Measurements from ENCODE around the gene PDE8A.

Gene PDE8A

DNA sequence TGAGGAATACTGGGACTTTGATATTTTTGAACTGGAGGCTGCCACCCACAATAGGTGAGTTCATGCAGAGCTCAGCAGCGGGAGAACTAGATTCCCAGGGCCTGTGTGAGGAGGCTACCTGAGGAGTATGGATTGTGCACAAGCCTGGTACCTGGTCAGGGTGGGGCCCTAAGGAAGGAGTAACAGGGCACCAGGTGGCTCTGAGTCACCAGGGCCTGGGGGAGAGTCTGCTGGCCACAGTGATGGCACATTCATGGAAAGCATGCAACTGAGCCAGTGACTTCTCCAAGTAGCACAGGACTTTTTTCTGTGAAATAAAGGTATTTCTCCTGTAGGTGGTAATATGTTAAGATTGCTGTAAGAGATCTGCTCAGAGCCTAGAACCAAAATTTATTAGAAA is 134.4 kb downstream of the PDE8A start:
- Histone ChIP-seq H3K4ac (ENCODE audit: low read depth, low read length) (no peak overlapping the region), H3K36me3 (ENCODE audit: control insufficient read depth, insufficient read depth, low read length) (no peaks in the 10 kb centered on the region), H3K4me2 (ENCODE audit: low read length) (no peak overlapping the region), H3K18ac (ENCODE audit: low read length) (no peak overlapping the region), H2BK5ac (ENCODE audit: low read length) (no peak overlapping the region), H3K56ac (ENCODE audit: low read length) (no peak overlapping the region), H3K23ac (ENCODE audit: low read length) (no peak overlapping the region), H3K4me3 (ENCODE audit: low read length) (no peak overlapping the region), H2BK15ac (replicated peaks; ENCODE audit: low read depth) (no peak overlapping the region), H3K9ac (ENCODE audit: low read length) (no peak overlapping the region), H4K8ac (ENCODE audit: low read depth, low read length) (no peak overlapping the region), H3K27ac (ENCODE audit: low read depth, low read length) (no peak overlapping the region), H4K5ac (ENCODE audit: low read length) (no peak overlapping the region), H2AK5ac (ENCODE audit: low read length) (no peak overlapping the region), H2BK120ac (ENCODE audit: low read depth, low read length) (no peak overlapping the region), H3K79me1 (ENCODE audit: low read length) (no peaks in the 10 kb centered on the region), H3K4me1 (ENCODE audit: control insufficient read depth, low read depth, low read length) (no peaks in the 10 kb centered on the region), H3K79me2 (ENCODE audit: control insufficient read depth, insufficient read depth, low read length) (no peaks in the 10 kb centered on the region), H3K27me3 (ENCODE audit: insufficient read depth, low read length, poor library complexity) (no peaks in the 10 kb centered on the region)
- DNase-seq, result no peak
- WGBS (ENCODE audit: extremely low coverage, insufficient coverage, low lambda C conversion rate), result no CpG with 5 or more reads among the region's 1 CpG

DNA sequence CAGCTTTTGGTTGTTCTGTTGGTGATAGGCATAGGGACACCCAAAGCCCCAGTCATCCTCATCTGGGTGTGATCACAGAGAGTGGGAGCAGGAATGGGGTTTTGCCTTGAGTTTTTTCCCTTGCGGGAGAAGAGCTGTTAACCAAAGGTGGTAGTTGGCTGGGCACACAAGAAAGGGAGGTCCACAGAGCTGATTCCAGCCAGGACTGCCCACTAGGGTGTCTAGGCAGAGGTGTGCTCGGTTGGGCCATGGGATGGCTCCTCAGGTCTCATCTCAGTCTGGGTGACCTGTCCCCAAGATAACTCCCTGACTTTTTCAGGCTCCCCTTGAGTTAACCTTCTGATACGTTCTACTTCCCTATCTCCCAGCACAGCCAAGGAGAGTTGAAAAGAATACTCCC is 134.8 kb downstream of the PDE8A start:
- no peak overlapping the region for H3K23ac ChIP-seq (ENCODE audit: low read length)
- H3K4me3 ChIP-seq (ENCODE audit: low read length), result no peak overlapping the region
- no peak overlapping the region for H3K9ac ChIP-seq (ENCODE audit: low read length)
- no peak overlapping the region for H3K18ac ChIP-seq (ENCODE audit: low read length)
- H3K4ac ChIP-seq (ENCODE audit: low read depth, low read length), result no peak overlapping the region
- no peaks in the 10 kb centered on the region for H3K79me2 ChIP-seq (ENCODE audit: control insufficient read depth, insufficient read depth, low read length)
- H2AK5ac ChIP-seq (ENCODE audit: low read length), result no peak overlapping the region
- no peak overlapping the region for H3K27ac ChIP-seq (ENCODE audit: low read depth, low read length)
- no peak overlapping the region for H3K56ac ChIP-seq (ENCODE audit: low read length)
- H3K79me1 ChIP-seq (ENCODE audit: low read length), result no peaks in the 10 kb centered on the region
- H3K4me1 ChIP-seq (ENCODE audit: control insufficient read depth, low read depth, low read length), result no peaks in the 10 kb centered on the region
- no peaks in the 10 kb centered on the region for H3K27me3 ChIP-seq (ENCODE audit: insufficient read depth, low read length, poor library complexity)
- H4K8ac ChIP-seq (ENCODE audit: low read depth, low read length), result no peak overlapping the region
- no peaks in the 10 kb centered on the region for H3K36me3 ChIP-seq (ENCODE audit: control insufficient read depth, insufficient read depth, low read length)
- no CpG with 5 or more reads among the region's 3 CpGs for WGBS (ENCODE audit: extremely low coverage, insufficient coverage, low lambda C conversion rate)
- no peak for DNase-seq
- no peak overlapping the region for H3K4me2 ChIP-seq (ENCODE audit: low read length)
- H4K5ac ChIP-seq (ENCODE audit: low read length), result no peak overlapping the region
- H2BK15ac ChIP-seq (replicated peaks; ENCODE audit: low read depth), result no peak overlapping the region
- H2BK120ac ChIP-seq (ENCODE audit: low read depth, low read length), result no peak overlapping the region
- H2BK5ac ChIP-seq (ENCODE audit: low read length), result no peak overlapping the region

DNA sequence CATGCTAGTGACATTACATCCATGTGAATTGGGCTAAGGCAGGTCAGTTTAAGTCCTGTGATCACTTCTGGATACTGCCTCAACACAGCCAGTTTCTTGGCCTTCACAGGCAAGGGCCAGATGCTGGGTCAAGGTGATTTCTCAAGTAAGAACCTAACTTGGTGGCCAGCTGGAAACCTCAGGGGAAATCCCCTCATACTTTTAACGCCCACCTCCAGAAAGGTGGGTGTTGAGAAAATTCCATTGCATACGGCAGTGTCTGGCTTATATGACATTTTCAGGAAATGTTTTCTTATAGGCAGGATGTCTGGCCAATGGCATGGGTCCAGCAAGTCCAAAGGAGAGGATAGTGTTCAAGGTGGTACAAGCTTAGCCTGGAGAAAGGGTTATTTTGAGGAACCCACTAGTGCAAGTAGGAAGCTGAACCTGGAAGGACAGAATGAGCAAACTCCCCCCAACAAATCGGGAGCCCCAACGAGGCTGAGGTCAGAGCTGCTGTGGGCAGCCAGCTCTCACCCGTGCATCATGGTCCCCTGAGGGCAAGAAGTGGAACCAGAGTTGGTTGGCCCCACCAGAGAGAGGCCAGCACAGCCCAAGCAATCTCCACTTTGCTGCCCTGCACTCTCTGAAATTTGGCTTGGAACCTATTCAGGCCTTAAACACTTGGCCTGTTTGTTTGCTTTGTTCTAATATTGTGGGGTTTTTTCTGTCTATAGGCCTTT is 135.4 kb downstream of the PDE8A start:
- H3K79me1 ChIP-seq (ENCODE audit: low read length), result no peaks in the 10 kb centered on the region
- H2BK15ac ChIP-seq (replicated peaks; ENCODE audit: low read depth), result no peak overlapping the region
- no peak overlapping the region for H4K8ac ChIP-seq (ENCODE audit: low read depth, low read length)
- no peaks in the 10 kb centered on the region for H3K4me1 ChIP-seq (ENCODE audit: control insufficient read depth, low read depth, low read length)
- no peaks in the 10 kb centered on the region for H3K79me2 ChIP-seq (ENCODE audit: control insufficient read depth, insufficient read depth, low read length)
- no peak overlapping the region for H2AK5ac ChIP-seq (ENCODE audit: low read length)
- no peak overlapping the region for H3K4me2 ChIP-seq (ENCODE audit: low read length)
- H3K27me3 ChIP-seq (ENCODE audit: insufficient read depth, low read length, poor library complexity), result no peaks in the 10 kb centered on the region
- H3K23ac ChIP-seq (ENCODE audit: low read length), result no peak overlapping the region
- no peak overlapping the region for H3K4ac ChIP-seq (ENCODE audit: low read depth, low read length)
- no CpG with 5 or more reads among the region's 5 CpGs for WGBS (ENCODE audit: extremely low coverage, insufficient coverage, low lambda C conversion rate)
- H3K18ac ChIP-seq (ENCODE audit: low read length), result no peak overlapping the region
- no peak overlapping the region for H3K27ac ChIP-seq (ENCODE audit: low read depth, low read length)
- H2BK120ac ChIP-seq (ENCODE audit: low read depth, low read length), result no peak overlapping the region
- no peak overlapping the region for H3K4me3 ChIP-seq (ENCODE audit: low read length)
- DNase-seq, result no peak
- no peak overlapping the region for H3K56ac ChIP-seq (ENCODE audit: low read length)
- H3K36me3 ChIP-seq (ENCODE audit: control insufficient read depth, insufficient read depth, low read length), result no peaks in the 10 kb centered on the region
- no peak overlapping the region for H2BK5ac ChIP-seq (ENCODE audit: low read length)
- H3K9ac ChIP-seq (ENCODE audit: low read length), result no peak overlapping the region
- no peak overlapping the region for H4K5ac ChIP-seq (ENCODE audit: low read length)

DNA sequence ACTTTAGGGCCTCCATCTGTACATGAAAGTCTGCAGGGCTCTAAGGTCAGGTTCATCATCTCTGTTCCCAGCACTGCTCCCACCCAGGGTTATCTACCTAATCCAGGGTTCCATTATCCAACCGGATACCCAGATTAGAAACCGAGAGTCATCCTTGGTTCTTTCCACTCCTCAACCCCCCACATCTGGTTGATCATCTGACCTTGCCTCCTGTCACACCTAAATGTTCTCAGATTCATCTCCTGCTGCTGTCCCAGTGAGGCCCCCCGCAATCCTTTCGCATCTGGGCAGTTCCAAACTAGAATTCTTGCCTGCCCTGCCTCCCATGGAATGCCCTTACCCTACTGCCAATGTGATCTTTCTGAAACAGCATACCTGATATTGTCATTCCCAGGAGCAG is 136.5 kb downstream of the PDE8A start:
- H3K27me3 ChIP-seq (ENCODE audit: insufficient read depth, low read length, poor library complexity), result no peaks in the 10 kb centered on the region
- no peak for DNase-seq
- H3K79me1 ChIP-seq (ENCODE audit: low read length), result no peaks in the 10 kb centered on the region
- H3K4me1 ChIP-seq (ENCODE audit: control insufficient read depth, low read depth, low read length), result no peaks in the 10 kb centered on the region
- H3K27ac ChIP-seq (ENCODE audit: low read depth, low read length), result no peak overlapping the region
- H4K8ac ChIP-seq (ENCODE audit: low read depth, low read length), result no peak overlapping the region
- WGBS (ENCODE audit: extremely low coverage, insufficient coverage, low lambda C conversion rate), result no CpG with 5 or more reads among the region's 4 CpGs
- no peak overlapping the region for H2BK15ac ChIP-seq (replicated peaks; ENCODE audit: low read depth)
- no peak overlapping the region for H2BK120ac ChIP-seq (ENCODE audit: low read depth, low read length)
- H3K4ac ChIP-seq (ENCODE audit: low read depth, low read length), result no peak overlapping the region
- no peaks in the 10 kb centered on the region for H3K36me3 ChIP-seq (ENCODE audit: control insufficient read depth, insufficient read depth, low read length)
- no peak overlapping the region for H3K4me3 ChIP-seq (ENCODE audit: low read length)
- H3K79me2 ChIP-seq (ENCODE audit: control insufficient read depth, insufficient read depth, low read length), result no peaks in the 10 kb centered on the region
- no peak overlapping the region for H3K4me2 ChIP-seq (ENCODE audit: low read length)
- H4K5ac ChIP-seq (ENCODE audit: low read length), result no peak overlapping the region
- no peak overlapping the region for H3K23ac ChIP-seq (ENCODE audit: low read length)
- H3K9ac ChIP-seq (ENCODE audit: low read length), result no peak overlapping the region
- H2AK5ac ChIP-seq (ENCODE audit: low read length), result no peak overlapping the region
- no peak overlapping the region for H2BK5ac ChIP-seq (ENCODE audit: low read length)
- no peak overlapping the region for H3K56ac ChIP-seq (ENCODE audit: low read length)
- H3K18ac ChIP-seq (ENCODE audit: low read length), result no peak overlapping the region

DNA sequence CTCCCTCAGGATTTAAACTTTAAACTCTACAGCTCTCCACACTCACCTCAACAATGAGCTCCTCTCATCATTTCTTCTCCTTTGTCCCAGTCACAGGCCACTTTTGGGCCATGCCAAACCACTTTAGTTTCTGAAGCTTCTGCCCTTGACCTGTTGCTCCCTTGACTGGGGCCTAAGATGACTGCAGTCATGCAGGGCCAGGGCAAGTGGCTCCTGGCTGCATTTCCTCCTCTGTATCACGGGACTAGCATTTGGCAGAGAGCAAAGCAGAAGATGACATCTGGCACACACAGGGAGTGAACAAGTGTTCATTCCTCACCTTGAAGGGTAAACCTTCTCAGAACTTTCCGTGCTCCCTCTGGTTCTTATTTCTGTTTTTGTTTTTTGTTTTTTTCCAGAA is 136.9 kb downstream of the PDE8A start:
- no peak overlapping the region for H4K8ac ChIP-seq (ENCODE audit: low read depth, low read length)
- H3K79me2 ChIP-seq (ENCODE audit: control insufficient read depth, insufficient read depth, low read length), result no peaks in the 10 kb centered on the region
- H3K4ac ChIP-seq (ENCODE audit: low read depth, low read length), result no peak overlapping the region
- no peaks in the 10 kb centered on the region for H3K36me3 ChIP-seq (ENCODE audit: control insufficient read depth, insufficient read depth, low read length)
- no peak overlapping the region for H4K5ac ChIP-seq (ENCODE audit: low read length)
- H3K4me2 ChIP-seq (ENCODE audit: low read length), result no peak overlapping the region
- H3K4me3 ChIP-seq (ENCODE audit: low read length), result no peak overlapping the region
- no peak overlapping the region for H3K18ac ChIP-seq (ENCODE audit: low read length)
- no peak overlapping the region for H2BK5ac ChIP-seq (ENCODE audit: low read length)
- no peak overlapping the region for H3K9ac ChIP-seq (ENCODE audit: low read length)
- H2AK5ac ChIP-seq (ENCODE audit: low read length), result no peak overlapping the region
- H3K79me1 ChIP-seq (ENCODE audit: low read length), result no peaks in the 10 kb centered on the region
- no peak overlapping the region for H2BK120ac ChIP-seq (ENCODE audit: low read depth, low read length)
- WGBS (ENCODE audit: extremely low coverage, insufficient coverage, low lambda C conversion rate), result no CpG with 5 or more reads among the region's 2 CpGs
- H3K23ac ChIP-seq (ENCODE audit: low read length), result no peak overlapping the region
- no peaks in the 10 kb centered on the region for H3K27me3 ChIP-seq (ENCODE audit: insufficient read depth, low read length, poor library complexity)
- no peaks in the 10 kb centered on the region for H3K4me1 ChIP-seq (ENCODE audit: control insufficient read depth, low read depth, low read length)
- DNase-seq, result no peak
- H2BK15ac ChIP-seq (replicated peaks; ENCODE audit: low read depth), result no peak overlapping the region
- no peak overlapping the region for H3K56ac ChIP-seq (ENCODE audit: low read length)
- H3K27ac ChIP-seq (ENCODE audit: low read depth, low read length), result no peak overlapping the region

Measured in mesendoderm (in vitro differentiated cells).